Kidney epithelial cell (primary cell): Measurements from ENCODE around the gene VTI1A. TPM values are rescaled to one million over a fixed set of nuclear protein-coding genes. Genes with fewer than 3 reads are reported as not detected.

Experiments
- DNase-seq: peaks from one replicate; pipeline ENCODE4 v3.0.0-alpha.2; 2010; ENCODE audit warnings: low read depth
- H3K27me3 ChIP-seq: 2 replicates; pipeline ENCODE4 v1.6.0; 2011; ENCODE audit warnings: low read length; ENCODE audit not compliant: control insufficient read depth, insufficient read depth
- H3K36me3 ChIP-seq: 2 replicates; pipeline ENCODE4 v1.5.1; 2011; ENCODE audit warnings: low read length; ENCODE audit not compliant: control insufficient read depth, insufficient read depth
- H3K4me3 ChIP-seq: 2 replicates; pipeline ENCODE4 v1.5.1; 2011; ENCODE audit warnings: low read depth, mild to moderate bottlenecking, control low read depth, low read length
- CTCF ChIP-seq: IDR thresholded peaks from 2 replicates; pipeline ENCODE4 v1.5.1; 2011; ENCODE audit warnings: mild to moderate bottlenecking, moderate library complexity, low read length, control low read depth, inconsistent platforms; ENCODE audit not compliant: insufficient read depth, poor library complexity, severe bottlenecking
- total RNA-seq: library from RNA; depleted of rRNA; stranded (reverse); fragments of >200 nt; gene quantifications from 2 replicates; pipeline ENCODE4 v1.2.3, GENCODE V29; 2015

VTI1A gene
- total RNA-seq, 1 donor from 2014 or later, result 45.7 TPM

GRCh38 chr10:112807013-112807412, 360.0 kb downstream of the VTI1A start:
- TF ChIP-seq CTCF, result no peak
- Histone ChIP-seq H3K36me3 (no peaks in the 10 kb centered on the region), H3K27me3 (no peaks in the 10 kb centered on the region), H3K4me3 (no peak overlapping the region)
- no peak for DNase-seq

- H3K36me3 ChIP-seq, result no peaks in the 10 kb centered on the region
- H3K27me3 ChIP-seq, result no peaks in the 10 kb centered on the region
- no peak for DNase-seq
- no peak overlapping the region for H3K4me3 ChIP-seq
- TF ChIP-seq CTCF, result no peak
Observed at GRCh38 chr10:112809736-112810135, 362.7 kb downstream of the VTI1A start.

- no peak for TF ChIP-seq CTCF
- no peak for DNase-seq
- H3K4me3 ChIP-seq, result no peak overlapping the region
- no peaks in the 10 kb centered on the region for H3K36me3 ChIP-seq
- H3K27me3 ChIP-seq, result no peaks in the 10 kb centered on the region
Observed at GRCh38 chr10:112810711-112811151, 363.7 kb downstream of the VTI1A start.

GRCh38 chr10:112811741-112812551, 364.9 kb downstream of the VTI1A start:
- Histone ChIP-seq H3K36me3 (no peaks in the 10 kb centered on the region), H3K27me3 (no peaks in the 10 kb centered on the region), H3K4me3 (no peak overlapping the region)
- no peak for TF ChIP-seq CTCF
- DNase-seq, result peak; percentile 93

- H3K4me3 ChIP-seq, result no peak overlapping the region
- no peaks in the 10 kb centered on the region for H3K36me3 ChIP-seq
- H3K27me3 ChIP-seq, result no peaks in the 10 kb centered on the region
- DNase-seq, result no peak
- TF ChIP-seq CTCF, result no peak
Observed at GRCh38 chr10:112812586-112812985, 365.6 kb downstream of the VTI1A start.
